HFF-Myc (cell line): ENCODE results near the gene ACBD6.

Source experiments
- DNase-seq: peaks from one replicate; pipeline ENCODE4 v3.0.0-alpha.2; 2011; ENCODE audit warnings: low read depth; ENCODE audit errors: extremely low read depth
- H3K4me3 ChIP-seq: replicated peaks from 2 replicates; pipeline ENCODE4 v1.5.1; 2011; ENCODE audit warnings: low read depth, mild to moderate bottlenecking, control low read depth, low read length
- TF ChIP-seq, protein P1 (sequence below): IDR thresholded peaks from 2 replicates; pipeline ENCODE4 v1.5.1; 2012; ENCODE audit warnings: mild to moderate bottlenecking, low read depth, low read length, control low read depth; ENCODE audit errors: missing control alignments

The ACBD6 gene

DNA sequence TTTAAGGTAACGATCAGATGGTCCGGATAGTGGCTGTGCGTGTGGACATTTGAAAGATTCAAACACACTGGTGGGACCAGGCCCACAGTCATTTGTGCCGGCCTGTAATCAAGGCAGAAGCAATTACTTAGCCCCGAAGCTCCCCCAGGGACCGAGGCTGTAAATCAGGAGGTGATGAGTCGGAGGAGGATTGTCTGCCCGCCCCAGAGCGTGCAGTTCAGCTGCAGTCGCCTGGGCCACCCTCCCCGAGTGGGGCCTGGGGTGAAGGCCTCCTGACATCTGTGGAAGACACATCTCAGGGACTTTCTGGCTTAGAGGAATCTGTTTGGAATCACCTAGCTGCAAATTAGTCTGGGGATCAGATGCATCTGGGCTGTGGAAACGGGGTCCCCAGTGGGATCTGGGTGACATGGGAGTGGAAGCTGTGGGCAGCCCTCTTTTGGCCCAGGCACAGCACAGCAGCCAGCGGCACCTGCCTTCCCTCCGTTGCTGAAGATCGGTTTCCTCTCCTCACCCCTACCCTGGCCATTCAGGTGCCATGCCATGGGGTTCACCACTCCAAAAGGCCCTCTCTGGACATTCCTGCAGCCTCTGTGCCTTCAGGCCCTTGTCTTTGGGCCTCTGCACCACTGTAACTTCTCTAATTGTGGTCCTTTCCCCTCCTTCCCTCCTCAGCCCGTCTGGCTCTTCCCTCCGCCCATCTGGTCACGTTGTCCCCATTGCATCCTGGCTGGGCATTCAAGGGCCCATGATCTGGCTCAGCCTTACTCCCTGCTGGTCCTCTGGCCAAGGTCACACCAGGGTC lies 246.6 kb downstream of the ACBD6 start:
- H3K4me3 ChIP-seq: no peak overlapping the region
- no peak for DNase-seq
- TF ChIP-seq, protein P1, sequence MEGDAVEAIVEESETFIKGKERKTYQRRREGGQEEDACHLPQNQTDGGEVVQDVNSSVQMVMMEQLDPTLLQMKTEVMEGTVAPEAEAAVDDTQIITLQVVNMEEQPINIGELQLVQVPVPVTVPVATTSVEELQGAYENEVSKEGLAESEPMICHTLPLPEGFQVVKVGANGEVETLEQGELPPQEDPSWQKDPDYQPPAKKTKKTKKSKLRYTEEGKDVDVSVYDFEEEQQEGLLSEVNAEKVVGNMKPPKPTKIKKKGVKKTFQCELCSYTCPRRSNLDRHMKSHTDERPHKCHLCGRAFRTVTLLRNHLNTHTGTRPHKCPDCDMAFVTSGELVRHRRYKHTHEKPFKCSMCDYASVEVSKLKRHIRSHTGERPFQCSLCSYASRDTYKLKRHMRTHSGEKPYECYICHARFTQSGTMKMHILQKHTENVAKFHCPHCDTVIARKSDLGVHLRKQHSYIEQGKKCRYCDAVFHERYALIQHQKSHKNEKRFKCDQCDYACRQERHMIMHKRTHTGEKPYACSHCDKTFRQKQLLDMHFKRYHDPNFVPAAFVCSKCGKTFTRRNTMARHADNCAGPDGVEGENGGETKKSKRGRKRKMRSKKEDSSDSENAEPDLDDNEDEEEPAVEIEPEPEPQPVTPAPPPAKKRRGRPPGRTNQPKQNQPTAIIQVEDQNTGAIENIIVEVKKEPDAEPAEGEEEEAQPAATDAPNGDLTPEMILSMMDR: no peak

DNA sequence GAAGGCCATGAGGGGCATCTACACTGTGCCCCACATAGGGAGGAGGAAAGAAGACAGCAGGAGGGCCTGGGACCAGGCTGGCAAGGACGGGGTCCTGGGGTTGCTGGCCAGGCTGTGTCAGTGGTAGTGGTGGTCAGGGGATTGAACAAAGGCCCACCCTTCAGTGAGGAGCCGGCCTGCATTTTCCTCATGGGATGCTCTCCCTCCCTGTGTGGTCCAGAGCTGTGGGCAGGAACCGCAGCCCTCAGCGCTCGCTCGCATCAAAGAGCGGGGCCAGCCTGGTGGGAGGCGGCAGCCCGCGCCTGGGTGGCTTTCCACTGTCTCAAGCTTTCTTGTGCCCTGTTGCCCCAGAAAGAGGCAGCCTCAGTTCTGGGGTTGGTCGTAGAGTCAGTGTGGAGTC lies 247.5 kb downstream of the ACBD6 start:
- H3K4me3 ChIP-seq: no peak overlapping the region
- TF ChIP-seq, protein P1: no peak
- DNase-seq: no peak

DNA sequence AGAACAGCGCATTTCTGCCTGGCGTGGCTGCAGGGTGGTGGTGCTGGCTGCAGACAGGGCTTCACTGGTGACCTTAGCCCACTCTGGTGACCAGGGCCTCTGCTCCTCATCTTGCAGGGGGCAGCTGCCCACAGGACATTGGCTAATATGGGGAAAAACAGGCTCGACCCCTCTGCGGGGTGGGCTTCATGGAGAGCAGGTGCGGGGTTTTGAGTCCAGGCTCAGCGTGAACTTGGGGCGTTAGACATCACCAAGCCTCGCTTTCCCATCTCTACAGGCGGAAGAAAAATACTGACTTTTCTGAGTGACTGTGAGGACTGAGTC lies 247.9 kb downstream of the ACBD6 start:
- DNase-seq: no peak
- no peak overlapping the region for H3K4me3 ChIP-seq
- TF ChIP-seq, protein P1: no peak

DNA sequence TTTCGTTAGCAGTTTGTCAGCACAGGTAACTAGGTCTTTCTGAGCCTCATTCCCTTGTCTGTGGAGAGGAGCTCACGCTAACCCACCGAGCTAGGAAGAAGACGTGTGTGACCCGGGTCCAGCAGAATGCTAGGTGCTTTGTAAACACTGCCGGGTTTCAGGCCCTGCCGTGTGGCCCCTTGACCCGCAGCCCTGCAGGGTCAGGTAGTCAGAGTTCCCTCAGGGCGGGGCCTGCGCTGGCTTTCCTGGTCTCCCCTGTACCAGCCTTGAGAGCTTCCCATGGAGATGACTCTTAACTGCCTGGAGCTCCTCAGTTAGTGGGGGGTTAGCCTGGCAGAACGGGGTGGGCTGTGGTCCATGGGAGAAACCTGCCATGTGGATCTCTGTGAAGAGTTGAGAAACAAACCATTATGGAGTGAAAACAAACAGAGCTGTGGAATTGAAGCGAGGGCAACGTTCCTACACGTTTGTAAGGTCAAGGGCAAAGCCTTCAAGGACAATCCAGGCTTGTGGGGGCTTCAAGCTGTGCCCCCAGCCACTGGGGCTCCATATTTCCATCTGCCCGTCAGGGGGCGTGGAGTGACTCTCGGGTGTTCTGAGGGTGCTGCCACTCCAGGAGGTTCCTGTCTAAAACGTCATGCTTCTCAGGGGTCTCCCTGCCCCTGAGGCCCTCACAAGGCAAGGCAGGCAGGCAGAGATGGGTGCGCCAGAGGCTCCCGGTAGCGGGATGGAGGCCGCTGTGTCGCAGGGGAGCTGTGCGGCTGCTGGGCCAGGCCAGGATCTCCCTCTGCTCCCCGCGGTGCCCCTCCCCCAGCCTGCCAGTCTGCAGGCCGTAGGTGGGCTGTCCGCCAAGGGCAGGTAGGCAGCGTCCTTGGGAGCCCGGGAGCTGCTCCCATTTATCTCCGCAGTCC lies 248.5 kb downstream of the ACBD6 start:
- DNase-seq: no peak
- H3K4me3 ChIP-seq: no peak overlapping the region
- TF ChIP-seq, protein P1: no peak

DNA sequence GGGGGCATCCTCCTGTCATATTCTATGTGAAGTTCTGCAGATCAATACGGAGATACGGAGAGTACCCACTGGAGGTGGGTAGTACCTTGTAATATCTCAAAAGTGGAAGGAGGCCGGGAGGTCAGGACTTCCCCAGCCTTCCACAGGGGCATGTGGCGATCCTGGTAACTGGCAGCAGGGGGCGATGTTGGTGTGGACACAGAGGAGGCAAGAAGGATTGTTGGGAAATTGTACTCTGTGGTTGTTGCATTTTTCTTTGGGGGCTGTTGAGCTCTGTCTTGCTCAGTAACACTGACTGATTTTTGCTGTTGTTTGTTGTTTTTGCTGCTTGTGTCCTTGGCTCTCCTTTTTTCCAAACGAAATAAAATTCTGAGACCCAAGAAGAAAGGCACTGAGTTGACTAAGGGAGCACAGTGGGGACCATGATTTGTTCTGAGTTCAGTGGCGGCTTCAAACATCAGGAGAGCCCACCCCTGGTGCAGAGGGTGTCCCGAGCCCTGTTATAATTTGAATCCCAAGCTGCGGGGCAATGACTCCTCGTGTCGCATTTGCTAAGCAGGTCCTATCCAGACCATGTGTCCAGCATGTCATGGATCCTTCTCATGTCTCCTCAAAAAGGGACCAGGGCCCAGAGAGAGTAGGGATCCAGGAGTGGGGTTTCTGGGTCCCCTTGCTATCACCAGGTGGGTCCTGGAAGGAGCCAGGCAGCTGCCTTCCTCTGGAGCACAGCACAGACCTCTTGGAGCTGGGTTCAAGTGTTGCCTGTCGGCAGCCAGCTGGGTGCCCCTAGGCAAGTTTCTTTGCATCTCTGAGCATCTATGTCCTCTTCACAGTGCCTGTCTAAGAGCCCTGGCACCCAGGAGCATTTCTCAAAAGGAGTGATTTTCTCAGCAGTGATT lies 249.5 kb downstream of the ACBD6 start:
- peak; percentile 33 for DNase-seq
- TF ChIP-seq, protein P1: peak; percentile 94

DNA sequence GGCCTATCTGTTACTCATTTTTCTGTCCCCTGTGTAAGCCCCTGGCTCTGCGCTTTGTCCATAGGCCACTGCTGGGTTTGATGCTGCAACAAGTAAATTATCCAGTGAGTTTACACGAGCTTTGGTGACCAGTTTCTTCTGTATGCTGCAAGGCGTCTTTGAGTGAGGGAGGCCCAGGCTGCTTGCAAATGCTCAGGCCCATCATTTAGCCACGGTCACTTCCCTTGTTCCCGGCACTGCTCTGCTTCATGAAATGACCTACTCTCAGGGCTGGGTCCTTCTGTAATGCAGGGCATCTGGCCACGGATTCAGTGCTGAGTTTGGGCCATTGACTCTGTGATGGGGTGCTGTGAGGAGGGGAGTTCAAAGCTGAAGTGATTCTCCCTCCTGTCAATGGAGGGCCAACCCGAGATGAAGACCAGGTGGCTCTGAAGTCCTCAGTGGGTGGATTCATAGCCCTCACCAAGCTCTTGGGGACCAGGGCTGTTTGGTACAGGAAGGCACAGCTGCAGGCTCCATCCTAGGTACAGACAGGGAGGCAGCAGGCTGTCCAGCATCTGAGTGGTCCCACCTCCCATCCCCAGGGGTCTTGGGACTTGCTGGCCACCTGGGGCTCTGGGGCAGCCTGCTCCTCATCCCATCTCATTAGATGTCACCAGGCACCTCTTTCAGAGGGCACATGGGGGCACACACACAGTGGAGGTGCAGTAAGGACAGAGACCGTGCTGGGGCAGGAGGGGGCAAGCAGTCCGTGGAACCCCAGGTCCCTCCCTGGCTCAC lies 250.7 kb downstream of the ACBD6 start:
- no peak for DNase-seq
- TF ChIP-seq, protein P1: no peak
- H3K4me3 ChIP-seq: no peak overlapping the region

More for the DNA sequence above, 249.5 kb downstream of the ACBD6 start:
- no peak overlapping the region for H3K4me3 ChIP-seq
